GM18951 (cell line): ENCODE results near the gene INPPL1.
"Not testable (repeated sequence)": the region's sequence is repeated elsewhere in the genome, so short reads cannot be mapped to it uniquely, and the experiment has no call there.

ENCODE experiments used
- POLR2A ChIP-seq: IDR thresholded peaks from 4 replicates; pipeline ENCODE4 v1.6.1; 2011; ENCODE audit warnings: mild to moderate bottlenecking; ENCODE audit not compliant: insufficient read length, insufficient read depth; ENCODE audit errors: extremely low read depth
- in situ Hi-C: fragments of 300-500 bp; cut with MboI; formaldehyde crosslinking; loops from one replicate; pipeline ENCODE4 v1.12.0; 2022; ENCODE audit warnings: low sequenced_read_pairs, mixed read lengths, inconsistent platforms; ENCODE audit not compliant: unreplicated experiment

The INPPL1 gene

GRCh38 chr11:72224564-72225410 lies at the start of gene INPPL1:
Gene INPPL1, plus strand, starts transcription at chr11:72224767. Its CDS starts 218 bp downstream, at chr11:72224985.
- in situ Hi-C loops, result no loop called here
- TF ChIP-seq POLR2A, result peak; percentile 55

GRCh38 chr11:72177656-72178055 lies 46.9 kb upstream of the INPPL1 start:
- no peak for TF ChIP-seq POLR2A
- in situ Hi-C loops, result no loop called here

GRCh38 chr11:72179049-72179803 lies 45.3 kb upstream of the INPPL1 start:
- TF ChIP-seq POLR2A, result no peak
- in situ Hi-C loops, result no loop called here

- no peak for TF ChIP-seq POLR2A
- in situ Hi-C loops, result no loop called here
These were observed 44.7 kb upstream of the INPPL1 start for GRCh38 chr11:72179804-72180396.

GRCh38 chr11:72180892-72181552 lies 43.5 kb upstream of the INPPL1 start:
- in situ Hi-C loops, result not testable (repeated sequence)

- in situ Hi-C loops, result not testable (repeated sequence)
These were observed 43.0 kb upstream of the INPPL1 start for GRCh38 chr11:72181553-72181958.

- TF ChIP-seq POLR2A, result no peak
- in situ Hi-C loops, result no loop called here
These were observed 36.3 kb upstream of the INPPL1 start for GRCh38 chr11:72188267-72188666.

- in situ Hi-C loops, result no loop called here
- no peak for TF ChIP-seq POLR2A
These were observed 34.9 kb upstream of the INPPL1 start for GRCh38 chr11:72189455-72190250.

GRCh38 chr11:72190631-72191071 lies 33.9 kb upstream of the INPPL1 start:
- no peak for TF ChIP-seq POLR2A
- in situ Hi-C loops, result no loop called here

GRCh38 chr11:72191961-72192381 lies 32.6 kb upstream of the INPPL1 start, which contains the start of gene FOLR1:
Gene FOLR1, plus strand, starts transcription at chr11:72192140. Its CDS starts 34 bp downstream, at chr11:72192174.
- TF ChIP-seq POLR2A, result no peak
- in situ Hi-C loops, result no loop called here

GRCh38 chr11:72195518-72196270 lies 28.9 kb upstream of the INPPL1 start:
- TF ChIP-seq POLR2A, result no peak
- in situ Hi-C loops, result no loop called here

- in situ Hi-C loops, result not testable (repeated sequence)
These were observed 23.1 kb upstream of the INPPL1 start for GRCh38 chr11:72201445-72201844.
